Fibroblast of skin of abdomen (primary cell): ENCODE data around the gene GLOD4.
"Not testable (repeated sequence)": the region's sequence is repeated elsewhere in the genome, so short reads cannot be mapped to it uniquely, and the experiment has no call there.

Experiments
- DNase-seq: peaks from one replicate; pipeline ENCODE4 v3.0.0-alpha.2; 2013

The GLOD4 gene

GRCh38 chr17:773016-773415 is 9.1 kb downstream of the GLOD4 start:
- no peak for DNase-seq

GRCh38 chr17:767076-767475 is 15.0 kb downstream of the GLOD4 start:
- DNase-seq = no peak

- no peak for DNase-seq
These were observed 21.7 kb downstream of the GLOD4 start for GRCh38 chr17:760371-760770.

- no peak for DNase-seq
These were observed 22.1 kb downstream of the GLOD4 start for GRCh38 chr17:759964-760363.

GRCh38 chr17:756010-756567 is 26.0 kb downstream of the GLOD4 start:
- not testable (repeated sequence) for DNase-seq

GRCh38 chr17:755319-755961 is 26.6 kb downstream of the GLOD4 start:
- not testable (repeated sequence) for DNase-seq

GRCh38 chr17:753418-753817 is 28.7 kb downstream of the GLOD4 start:
- no peak for DNase-seq

GRCh38 chr17:752620-753219 is 29.4 kb downstream of the GLOD4 start:
- peak; percentile 59 for DNase-seq

GRCh38 chr17:752002-752619 is 30.0 kb downstream of the GLOD4 start, which contains the start of gene GEMIN4:
GEMIN4 (minus strand) TSS chr17:752264; CDS start chr17:752142, 122 bp downstream.
- peak; percentile 87 for DNase-seq

GRCh38 chr17:751269-752001 is 30.6 kb downstream of the GLOD4 start:
- peak; percentile 43 for DNase-seq

- no peak for DNase-seq
These were observed 31.5 kb downstream of the GLOD4 start for GRCh38 chr17:750431-751037.

GRCh38 chr17:749359-749758 is 32.7 kb downstream of the GLOD4 start:
- not testable (repeated sequence) for DNase-seq

- DNase-seq = not testable (repeated sequence)
These were observed 33.5 kb downstream of the GLOD4 start for GRCh38 chr17:748604-749003.

GRCh38 chr17:746783-747629 is 35.1 kb downstream of the GLOD4 start:
- no peak for DNase-seq

- DNase-seq = no peak
These were observed 35.9 kb downstream of the GLOD4 start for GRCh38 chr17:746181-746580.

GRCh38 chr17:745406-745805 is 36.7 kb downstream of the GLOD4 start:
- DNase-seq = no peak

- DNase-seq = no peak
These were observed 37.1 kb downstream of the GLOD4 start for GRCh38 chr17:744937-745336.

- no peak for DNase-seq
These were observed 38.9 kb downstream of the GLOD4 start for GRCh38 chr17:743139-743538.

- no peak for DNase-seq
These were observed 39.8 kb downstream of the GLOD4 start for GRCh38 chr17:742147-742793.

- no peak for DNase-seq
These were observed 41.7 kb downstream of the GLOD4 start for GRCh38 chr17:740240-741017.
